AG04450 (cell line): ENCODE data around the gene COL6A2. TPM values are rescaled to one million over a fixed set of nuclear protein-coding genes. Genes with fewer than 3 reads are reported as not detected.

Experiments
- CTCF ChIA-PET: fragments of 300-600, 350-600 bp; formaldehyde crosslinking; extraction: SDS; loops from one replicate; lab custom pipeline; 2022; ENCODE audit warnings: antibody characterized with exemption, inconsistent platforms; lab: Charles Lee
- POLR2A ChIA-PET: fragments of 350-600 bp; formaldehyde crosslinking; extraction: SDS; loops from one replicate; lab custom pipeline; 2021; ENCODE audit warnings: antibody characterized with exemption, inconsistent platforms; lab: Yijun Ruan, JAX
- DNase-seq: peaks from one replicate; pipeline ENCODE4 v3.0.0-alpha.2; 2011; ENCODE audit warnings: low read depth, low spot score
- H3K27ac ChIP-seq: one replicate; pipeline ENCODE4 v1.5.1; 2012; ENCODE audit warnings: low read depth, low read length, control low read depth
- H3K27me3 ChIP-seq: one replicate; pipeline ENCODE4 v1.6.0; 2012; ENCODE audit warnings: low read length; ENCODE audit not compliant: control insufficient read depth, insufficient read depth
- H3K4me3 ChIP-seq: 2 replicates; pipeline ENCODE4 v1.5.1; 2011; ENCODE audit warnings: mild to moderate bottlenecking, low read depth, low read length, control low read depth
- H3K9me3 ChIP-seq: 2 replicates; pipeline ENCODE4 v1.5.1; 2012; ENCODE audit warnings: low read length; ENCODE audit not compliant: control insufficient read depth, insufficient read depth
- polyA minus RNA-seq: library from RNA; depleted of rRNA, polyadenylated mRNA; stranded (reverse); fragments of >200 nt; gene quantifications from 2 replicates; pipeline ENCODE4 v1.2.3, GENCODE V29; 2011; rRNA and poly(A)+ RNA removed
- polyA plus RNA-seq: library from polyadenylated mRNA; depleted of rRNA; stranded (reverse); fragments of >200 nt; gene quantifications from 2 replicates; pipeline ENCODE4 v1.2.3, GENCODE V29; 2011; rRNA removed
- TF ChIP-seq, protein P1 (sequence below): IDR thresholded peaks from 2 replicates; pipeline ENCODE4 v1.5.1; 2011; ENCODE audit warnings: low read depth, low read length, control low read depth, inconsistent platforms

Gene COL6A2
- 454 and 676 TPM in 2 replicates for polyA plus RNA-seq
- polyA minus RNA-seq: 266 and 343 TPM in 2 replicates

DNA sequence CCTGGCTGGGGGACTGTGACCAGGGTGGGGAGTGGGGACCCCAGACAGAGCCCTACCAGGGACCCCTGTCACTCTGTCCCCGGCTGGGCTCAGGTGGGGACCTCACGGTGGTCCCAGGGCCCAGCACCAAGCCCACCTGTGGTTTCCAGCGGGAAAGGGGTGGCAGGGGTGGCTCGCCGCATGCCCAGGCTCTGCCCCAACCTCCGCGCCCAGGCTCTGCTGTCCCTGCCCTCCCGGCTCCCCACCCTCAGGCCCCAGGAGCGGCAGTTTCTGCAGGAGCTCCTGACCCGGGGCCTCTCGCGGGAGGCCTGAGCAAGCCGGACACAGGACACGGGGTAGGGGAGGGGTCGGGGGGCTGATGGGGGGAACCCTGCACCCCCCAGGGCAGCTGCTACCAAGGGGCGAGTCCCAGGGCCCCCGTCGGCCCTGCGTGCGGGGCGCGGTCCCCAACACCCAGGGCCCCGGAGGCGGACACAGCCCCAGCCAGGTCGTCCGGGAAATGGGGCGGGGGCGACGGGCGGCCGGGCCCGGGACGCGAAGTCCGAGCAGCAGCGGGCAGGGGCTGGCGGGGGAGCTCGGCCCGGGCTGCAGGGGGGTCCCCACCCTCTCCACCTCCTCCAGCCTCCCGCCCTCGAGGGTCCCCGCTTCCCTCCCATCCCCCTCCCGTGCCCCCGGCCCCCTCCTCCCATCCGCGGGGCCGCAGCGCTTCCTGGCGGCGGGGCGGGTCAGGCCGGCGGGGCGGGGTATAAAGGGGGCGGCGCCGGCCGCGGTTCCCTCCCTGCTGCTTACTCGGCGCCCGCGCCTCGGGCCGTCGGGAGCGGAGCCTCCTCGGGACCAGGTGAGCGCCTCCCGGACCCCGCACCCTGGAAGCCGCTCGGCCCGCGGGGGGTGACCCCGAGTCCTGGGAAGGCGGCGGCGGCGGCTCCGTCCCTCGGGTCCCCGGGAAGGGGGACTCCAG, at the start of gene COL6A2:
Gene COL6A2, plus strand, starts transcription at position 777 of the 958 bp plus-strand sequence.
- POLR2A ChIA-PET: interaction anchor here (0.5 to 1.5 kb wide), 7 partner anchors 35 to 127 kb away, joined by 3 to 5 read pairs (median 3); no protein-coding TSS in a partner anchor
- Histone ChIP-seq H3K4me3 (peak within 1 kb of the TSS; percentile 79), H3K9me3 (peaks cover 4% of the 10 kb centered on the region), H3K27ac (peak within 1 kb of the TSS; percentile 70), H3K27me3 (no peaks in the 10 kb centered on the region)
- CTCF ChIA-PET: interaction anchor here (0.6 kb wide), 1 partner anchor 23 kb away, joined by 3 read pairs; no protein-coding TSS in a partner anchor
- TF ChIP-seq, protein P1, sequence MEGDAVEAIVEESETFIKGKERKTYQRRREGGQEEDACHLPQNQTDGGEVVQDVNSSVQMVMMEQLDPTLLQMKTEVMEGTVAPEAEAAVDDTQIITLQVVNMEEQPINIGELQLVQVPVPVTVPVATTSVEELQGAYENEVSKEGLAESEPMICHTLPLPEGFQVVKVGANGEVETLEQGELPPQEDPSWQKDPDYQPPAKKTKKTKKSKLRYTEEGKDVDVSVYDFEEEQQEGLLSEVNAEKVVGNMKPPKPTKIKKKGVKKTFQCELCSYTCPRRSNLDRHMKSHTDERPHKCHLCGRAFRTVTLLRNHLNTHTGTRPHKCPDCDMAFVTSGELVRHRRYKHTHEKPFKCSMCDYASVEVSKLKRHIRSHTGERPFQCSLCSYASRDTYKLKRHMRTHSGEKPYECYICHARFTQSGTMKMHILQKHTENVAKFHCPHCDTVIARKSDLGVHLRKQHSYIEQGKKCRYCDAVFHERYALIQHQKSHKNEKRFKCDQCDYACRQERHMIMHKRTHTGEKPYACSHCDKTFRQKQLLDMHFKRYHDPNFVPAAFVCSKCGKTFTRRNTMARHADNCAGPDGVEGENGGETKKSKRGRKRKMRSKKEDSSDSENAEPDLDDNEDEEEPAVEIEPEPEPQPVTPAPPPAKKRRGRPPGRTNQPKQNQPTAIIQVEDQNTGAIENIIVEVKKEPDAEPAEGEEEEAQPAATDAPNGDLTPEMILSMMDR: peak; percentile 18; the same call in 1 of the 2 replicates
- no peak for DNase-seq

DNA sequence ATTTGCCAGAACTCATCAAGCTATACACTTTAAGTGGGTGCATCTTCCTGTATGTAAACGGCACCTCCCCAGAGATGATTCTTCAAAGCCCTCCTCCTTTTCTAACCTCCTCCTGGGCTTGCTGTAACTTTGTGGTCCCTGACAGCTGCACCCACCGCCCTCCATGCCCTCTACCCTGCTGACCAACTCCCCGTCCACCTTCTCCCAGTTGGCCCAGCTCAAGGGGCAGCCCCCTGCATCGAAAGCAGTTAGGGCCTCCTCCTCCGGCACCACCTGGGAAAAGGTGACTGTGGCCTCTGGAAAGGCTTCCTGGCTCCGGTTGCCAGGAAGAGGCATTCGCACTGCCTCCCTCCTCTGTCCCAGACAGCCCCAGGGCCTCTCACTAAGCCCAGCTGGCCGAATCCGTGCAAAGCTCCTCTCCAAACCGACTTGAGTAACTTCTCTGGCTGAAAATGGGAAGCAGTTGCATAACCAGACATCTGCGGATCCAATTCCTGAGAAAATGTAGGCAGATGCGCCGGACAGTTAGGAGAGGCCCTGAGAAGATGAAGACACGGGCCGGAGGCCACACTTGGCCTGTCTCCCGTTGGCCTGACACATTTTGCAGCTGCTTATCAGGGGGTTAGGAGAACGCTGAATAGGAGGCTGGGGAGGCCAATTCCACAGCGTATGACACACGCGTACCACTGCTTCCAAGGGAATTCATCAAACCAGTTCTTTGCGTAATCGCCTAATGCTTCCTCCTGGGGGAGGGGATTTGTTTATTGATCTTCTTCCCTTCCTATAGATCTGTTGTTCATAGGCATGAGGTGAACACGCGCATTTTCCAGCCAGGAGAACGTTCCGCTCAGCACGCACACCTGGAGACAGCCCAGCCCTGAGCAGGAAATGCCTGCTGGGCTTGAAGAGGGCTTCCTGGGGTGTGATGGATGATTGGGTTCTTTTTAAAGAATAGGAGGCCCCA, 48.7 kb upstream of the COL6A2 start:
- peaks cover 20% of the 10 kb centered on the region for H3K9me3 ChIP-seq
- H3K4me3 ChIP-seq: peak overlapping the region; percentile 32; the same call in 1 of the 2 replicates
- TF ChIP-seq, protein P1: no peak
- peak overlapping the region; percentile 100 for H3K27ac ChIP-seq
- CTCF ChIA-PET: no interaction called here
- POLR2A ChIA-PET: interaction anchor here (0.6 to 2.1 kb wide), 20 partner anchors 10 to 79 kb away, joined by 3 to 29 read pairs (median 6); partner anchors contain the start of genes COL6A1 and COL6A2
- DNase-seq: peak; percentile 100
- no peaks in the 10 kb centered on the region for H3K27me3 ChIP-seq

DNA sequence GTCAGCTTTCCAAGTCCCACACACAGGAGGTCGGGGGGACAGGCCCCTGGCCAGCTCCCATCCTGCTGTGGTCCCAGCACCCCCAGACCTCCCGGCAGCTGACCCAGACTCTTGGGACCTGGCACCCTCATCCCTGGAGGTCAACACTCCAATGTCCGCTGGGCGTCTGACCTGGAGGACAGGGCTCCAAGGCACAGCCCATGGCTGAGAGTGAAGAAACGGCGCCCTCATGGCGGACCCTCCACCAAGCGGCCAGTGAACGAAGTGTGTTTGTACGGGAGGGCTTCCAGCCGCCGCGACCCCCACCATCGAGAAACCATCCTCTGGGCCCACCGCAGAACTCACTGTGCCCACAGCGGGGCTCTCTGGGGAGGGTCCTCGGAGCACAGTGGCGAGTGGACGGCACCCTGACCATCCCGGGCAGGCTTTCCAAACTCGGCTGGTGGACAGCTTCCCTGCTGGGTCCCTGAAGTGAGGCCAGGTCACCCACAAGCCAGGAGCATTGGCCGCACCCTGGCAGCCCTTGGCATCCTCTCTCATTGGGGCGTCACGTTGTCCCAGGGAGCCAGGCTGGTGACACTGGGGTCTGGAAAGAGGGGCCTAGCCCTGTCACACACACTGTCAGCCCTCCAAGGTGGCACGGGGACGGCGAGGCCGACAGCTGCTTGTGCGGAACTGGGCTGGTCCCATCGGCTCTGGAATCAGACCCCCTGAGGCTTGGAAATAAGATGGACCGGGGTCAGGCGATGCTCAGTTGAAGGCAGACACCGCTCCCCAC, 47.8 kb upstream of the COL6A2 start:
- H3K27ac ChIP-seq: peak overlapping the region; percentile 100
- peaks cover 20% of the 10 kb centered on the region for H3K9me3 ChIP-seq
- CTCF ChIA-PET: no interaction called here
- TF ChIP-seq, protein P1: no peak
- H3K4me3 ChIP-seq: no peak overlapping the region
- DNase-seq: no peak
- POLR2A ChIA-PET: interaction anchor here (0.8 to 2.1 kb wide), 11 partner anchors 10 to 77 kb away, joined by 3 to 29 read pairs (median 8); partner anchors contain the start of gene COL6A1
- no peaks in the 10 kb centered on the region for H3K27me3 ChIP-seq

DNA sequence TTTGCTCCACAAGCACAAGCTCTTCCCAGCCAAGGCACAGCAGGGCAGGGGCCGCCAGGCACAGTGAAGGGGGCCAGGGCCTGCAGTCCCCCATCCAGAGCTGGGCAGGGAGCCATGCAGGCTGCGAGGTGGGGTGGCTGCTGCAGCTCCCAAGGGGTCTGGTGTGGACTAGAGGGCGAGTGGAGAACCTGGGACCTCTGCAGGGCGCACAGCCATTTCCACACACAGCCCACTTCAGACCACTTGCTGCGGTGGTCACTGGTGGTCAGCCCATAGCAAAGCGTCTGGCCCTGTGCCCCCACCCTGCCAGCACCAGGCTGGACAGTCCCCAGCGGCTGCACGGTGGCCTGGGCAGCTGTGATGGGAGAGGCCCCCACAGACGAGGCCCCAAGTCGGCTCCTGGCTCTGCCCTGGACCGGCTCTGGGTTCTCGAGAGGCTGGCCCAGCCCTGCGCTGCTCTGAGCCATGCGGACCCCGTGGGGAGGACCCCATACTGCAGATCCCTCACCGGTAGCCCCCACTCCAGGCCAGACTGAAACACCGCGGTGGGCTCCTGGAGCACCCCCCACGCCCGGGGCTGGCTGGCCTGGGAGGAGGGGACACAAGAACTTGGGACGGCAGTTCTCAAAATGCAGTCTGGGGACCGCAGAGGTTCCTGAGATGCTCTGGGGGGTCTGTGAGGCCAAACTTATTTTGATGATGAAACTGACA, 47.1 kb upstream of the COL6A2 start:
- no peak overlapping the region for H3K27ac ChIP-seq
- CTCF ChIA-PET: no interaction called here

More for the DNA sequence above, 47.1 kb upstream of the COL6A2 start:
- H3K9me3 ChIP-seq: peaks cover 20% of the 10 kb centered on the region
- H3K4me3 ChIP-seq: no peak overlapping the region
- DNase-seq: no peak
- TF ChIP-seq, protein P1: no peak
- no peaks in the 10 kb centered on the region for H3K27me3 ChIP-seq
- POLR2A ChIA-PET: interaction anchor here (2.1 kb wide), 1 partner anchor 22 kb away, joined by 29 read pairs; no protein-coding TSS in a partner anchor
